ENCODE results near the gene POGLUT3.

The POGLUT3 gene

GRCh38 chr11:108474664-108475463 lies 23.3 kb downstream of the POGLUT3 start:
- Histone ChIP-seq H3K4me3 (ENCODE audit: low read depth, low read length) (no peak overlapping the region), H3K4me1 (no peaks in the 10 kb centered on the region), H3K9ac (no peak overlapping the region), H3K36me3 (ENCODE audit: control insufficient read depth, insufficient read depth, low read length) (no peaks in the 10 kb centered on the region), H3K9me3 (ENCODE audit: control insufficient read depth, low read length) (no peaks in the 10 kb centered on the region), H3K4me2 (ENCODE audit: low read length) (no peak overlapping the region), H3K27ac (no peak overlapping the region), H3K79me2 (no peaks in the 10 kb centered on the region), H3K27me3 (ENCODE audit: control insufficient read depth, insufficient read depth, low read length) (no peaks in the 10 kb centered on the region), H2AFZ (no peak overlapping the region)
- no peak for TF ChIP-seq CTCF (IDR thresholded peaks at IDR 0.05)

- Histone ChIP-seq H3K27me3 (ENCODE audit: control insufficient read depth, insufficient read depth, low read length) (no peaks in the 10 kb centered on the region), H2AFZ (no peak overlapping the region)
- TF ChIP-seq CTCF (IDR thresholded peaks at IDR 0.05): no peak
Measured at GRCh38 chr11:108472681-108473080, 25.5 kb downstream of the POGLUT3 start.

GRCh38 chr11:108468478-108468864 lies 29.7 kb downstream of the POGLUT3 start:
- no peaks in the 10 kb centered on the region for H3K79me2 ChIP-seq
- no peak for TF ChIP-seq CTCF (IDR thresholded peaks at IDR 0.05)
- no peaks in the 10 kb centered on the region for H3K27me3 ChIP-seq (ENCODE audit: control insufficient read depth, insufficient read depth, low read length)
- H3K4me1 ChIP-seq: no peaks in the 10 kb centered on the region
- H2AFZ ChIP-seq: peak overlapping the region; percentile 91
- no peaks in the 10 kb centered on the region for H3K9me3 ChIP-seq (ENCODE audit: control insufficient read depth, low read length)
- no peaks in the 10 kb centered on the region for H3K36me3 ChIP-seq (ENCODE audit: control insufficient read depth, insufficient read depth, low read length)
- H3K27ac ChIP-seq: no peak overlapping the region
- peak overlapping the region; percentile 13 for H3K4me2 ChIP-seq (ENCODE audit: low read length)
- H3K9ac ChIP-seq: no peak overlapping the region
- no peak overlapping the region for H3K4me3 ChIP-seq (ENCODE audit: low read depth, low read length)

More at GRCh38 chr11:108472681-108473080, 25.5 kb downstream of the POGLUT3 start:
- Histone ChIP-seq H3K27ac (no peak overlapping the region), H3K4me3 (ENCODE audit: low read depth, low read length) (no peak overlapping the region), H3K4me2 (ENCODE audit: low read length) (no peak overlapping the region), H3K79me2 (no peaks in the 10 kb centered on the region), H3K4me1 (no peaks in the 10 kb centered on the region), H3K9me3 (ENCODE audit: control insufficient read depth, low read length) (no peaks in the 10 kb centered on the region), H3K36me3 (ENCODE audit: control insufficient read depth, insufficient read depth, low read length) (no peaks in the 10 kb centered on the region), H3K9ac (no peak overlapping the region)

- peak within 1 kb of the TSS; percentile 89 for H3K9ac ChIP-seq
Measured at GRCh38 chr11:108467091-108467823, 30.9 kb downstream of the POGLUT3 start, which contains the start of gene C11orf65. TSS of gene C11orf65 (minus strand) at chr11:108467529. CDS start at chr11:108461559, 5,970 bp downstream.

More at GRCh38 chr11:108467091-108467823, 30.9 kb downstream of the POGLUT3 start, which contains the start of gene C11orf65:
- Histone ChIP-seq H3K79me2 (no peaks in the 10 kb centered on the region), H3K4me3 (ENCODE audit: low read depth, low read length) (peak within 1 kb of the TSS; percentile 82), H3K4me2 (ENCODE audit: low read length) (peak within 1 kb of the TSS; percentile 91), H2AFZ (peak within 1 kb of the TSS; percentile 91), H3K27ac (peak within 1 kb of the TSS; percentile 98), H3K27me3 (ENCODE audit: control insufficient read depth, insufficient read depth, low read length) (no peaks in the 10 kb centered on the region), H3K36me3 (ENCODE audit: control insufficient read depth, insufficient read depth, low read length) (no peaks in the 10 kb centered on the region), H3K4me1 (no peaks in the 10 kb centered on the region), H3K9me3 (ENCODE audit: control insufficient read depth, low read length) (no peaks in the 10 kb centered on the region)
- no peak for TF ChIP-seq CTCF (IDR thresholded peaks at IDR 0.05)
